Ovary (tissue), 3 donors: ENCODE results near the gene UTP14A.

Experiments used
- CTCF ChIP-seq, 3 donors: fragments of 450-650 bp in 2 of 3; fragments of 200-600 bp in 1 of 3; IDR thresholded peaks; one replicate each; pipeline versions ENCODE4 v1.5.1 to v1.8.0; 2016 to 2022; ENCODE audit warnings: antibody characterized with exemption in 3 of 3, mild to moderate bottlenecking in 1 of 3
- POLR2A ChIP-seq: fragments of 450-650 bp; IDR thresholded peaks from one replicate; pipeline ENCODE4 v1.6.1; 2017; ENCODE audit warnings: antibody characterized with exemption, mild to moderate bottlenecking, moderate library complexity
- donor health status: DM: no; HTN: no; CAD: no.

- TF ChIP-seq CTCF (IDR thresholded peaks at IDR 0.05) (no peak), POLR2A (no peak)
Observed at GRCh38 chrX:129930941-129931410, 25.0 kb downstream of the UTP14A start.
